Measurements from ENCODE around the gene DNAI4. TPM values are rescaled to one million over a fixed set of nuclear protein-coding genes. Genes with fewer than 3 reads are reported as not detected.
"Not testable (repeated sequence)": the region's sequence is repeated elsewhere in the genome, so short reads cannot be mapped to it uniquely, and the experiment has no call there.

Gene DNAI4, protein sequence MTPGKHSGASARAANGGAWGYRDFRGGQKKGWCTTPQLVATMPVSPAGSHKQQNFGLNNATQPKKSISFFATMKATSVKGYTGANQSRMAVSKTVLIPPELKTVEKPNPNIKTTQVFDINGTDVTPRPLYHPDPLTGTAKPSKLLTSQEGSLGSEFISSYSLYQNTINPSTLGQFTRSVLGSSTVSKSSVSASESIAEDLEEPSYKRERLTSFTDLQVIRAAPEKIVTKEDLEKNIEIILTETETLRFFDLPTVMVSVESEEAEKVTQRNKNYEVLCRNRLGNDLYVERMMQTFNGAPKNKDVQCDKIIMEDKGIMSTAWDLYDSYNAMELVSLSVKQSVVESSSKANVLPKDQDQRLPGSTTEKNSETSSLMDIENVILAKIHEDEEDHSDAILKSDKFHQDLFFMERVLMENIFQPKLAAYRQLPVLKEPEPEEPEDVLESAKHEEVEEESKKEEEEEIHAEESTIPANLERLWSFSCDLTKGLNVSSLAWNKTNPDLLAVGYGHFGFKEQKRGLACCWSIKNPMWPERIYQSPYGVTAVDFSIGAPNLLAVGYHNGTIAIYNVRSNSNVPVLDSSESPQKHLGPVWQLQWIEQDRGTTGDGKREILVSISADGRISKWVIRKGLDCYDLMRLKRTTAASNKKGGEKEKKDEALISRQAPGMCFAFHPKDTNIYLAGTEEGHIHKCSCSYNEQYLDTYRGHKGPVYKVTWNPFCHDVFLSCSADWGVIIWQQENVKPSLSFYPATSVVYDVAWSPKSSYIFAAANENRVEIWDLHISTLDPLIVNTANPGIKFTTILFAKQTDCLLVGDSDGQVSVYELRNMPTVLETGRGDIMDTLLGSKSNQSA
- total RNA-seq, result 1 to 10 TPM; 1.8 to 3.1 TPM

- Mint-ChIP-seq H3K9me3 (no peaks in the 10 kb centered on the region), H3K36me3 (ENCODE audit: insufficient read depth in 2 of 2) (peaks cover 3 to 4% of the 10 kb centered on the region in 2 donors), H3K4me1 (ENCODE audit: low read depth) (peaks cover 53% of the 10 kb centered on the region), H3K27me3 (ENCODE audit: low read depth) (no peaks in the 10 kb centered on the region), H3K4me3 (peak within 1 kb of the TSS; percentile 84 to 95), H3K27ac (peak within 1 kb of the TSS; percentile 92)
- peak; percentile 96 for ATAC-seq (replicated peaks in 1 of 2)
- DNase-seq, result peak; percentile 98 to 99
Observed at GRCh38 chr1:66924756-66925557, at the start of gene DNAI4, which contains the start of gene MIER1. Gene DNAI4 (minus strand): TSS chr1:66924856. CDS start chr1:66924831, 25 bp downstream. Gene MIER1 (plus strand): TSS chr1:66924990. CDS start chr1:66925029, 39 bp downstream.

- peaks cover 5% of the 10 kb centered on the region for H3K4me1 Mint-ChIP-seq (ENCODE audit: low read depth)
- H3K9me3 Mint-ChIP-seq, result no peaks in the 10 kb centered on the region
- H3K27ac Mint-ChIP-seq, result peak overlapping the region; percentile 65
- peaks cover 18 to 52% of the 10 kb centered on the region in 2 donors for H3K36me3 Mint-ChIP-seq (ENCODE audit: insufficient read depth in 2 of 2)
- DNase-seq, result no peak
- no peak overlapping the region for H3K4me3 Mint-ChIP-seq
- no peak for ATAC-seq (replicated peaks in 1 of 2)
- H3K27me3 Mint-ChIP-seq (ENCODE audit: low read depth), result no peaks in the 10 kb centered on the region
Observed at GRCh38 chr1:66968574-66968973, 43.9 kb upstream of the DNAI4 start.

DNA sequence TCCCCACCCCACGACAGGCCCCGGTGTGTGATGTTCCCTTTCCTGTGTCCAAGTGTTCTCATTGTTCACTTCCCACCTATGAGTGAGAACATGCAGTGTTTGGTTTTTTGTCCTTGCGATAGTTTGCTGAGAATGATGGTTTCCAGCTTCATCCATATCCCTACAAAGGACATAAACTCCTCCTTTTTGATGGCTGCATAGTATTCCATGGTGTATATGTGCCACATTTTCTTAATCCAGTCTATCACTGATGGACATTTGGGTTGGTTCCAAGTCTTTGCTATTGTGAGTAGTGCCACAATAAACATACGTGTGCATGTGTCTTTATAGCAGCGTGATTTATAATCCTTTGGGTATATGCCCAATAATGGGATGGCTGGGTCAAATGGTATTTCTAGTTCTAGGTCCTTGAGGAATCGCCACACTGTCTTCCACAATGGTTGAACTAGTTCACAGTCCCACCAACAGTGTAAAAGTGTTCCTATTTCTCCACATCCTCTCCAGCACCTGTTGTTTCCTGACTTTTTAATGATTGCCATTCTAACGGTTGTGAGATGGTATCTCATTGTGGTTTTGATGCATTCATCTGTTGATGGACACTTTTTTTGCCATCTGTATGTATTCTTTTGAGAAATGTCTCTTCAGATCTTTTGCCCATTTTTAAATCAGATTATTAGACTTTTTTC lies 41.7 kb upstream of the DNAI4 start:
- H3K27ac Mint-ChIP-seq, result peak overlapping the region; percentile 72
- not testable (repeated sequence) for H3K4me1 Mint-ChIP-seq (ENCODE audit: low read depth); DNase-seq; ATAC-seq (replicated peaks in 1 of 2); H3K9me3 Mint-ChIP-seq; H3K4me3 Mint-ChIP-seq; H3K27me3 Mint-ChIP-seq (ENCODE audit: low read depth)
- peaks cover 18 to 56% of the 10 kb centered on the region in 2 donors for H3K36me3 Mint-ChIP-seq (ENCODE audit: insufficient read depth in 2 of 2)

- DNase-seq (no peak), ATAC-seq (replicated peaks in 1 of 2) (no peak)
- H3K27me3 Mint-ChIP-seq (ENCODE audit: low read depth), result no peaks in the 10 kb centered on the region
- no peak overlapping the region for H3K27ac Mint-ChIP-seq
- H3K4me1 Mint-ChIP-seq (ENCODE audit: low read depth), result peaks cover 33% of the 10 kb centered on the region
- H3K9me3 Mint-ChIP-seq, result no peaks in the 10 kb centered on the region
- H3K36me3 Mint-ChIP-seq (ENCODE audit: insufficient read depth in 2 of 2), result peaks cover 9 to 38% of the 10 kb centered on the region in 2 donors
- H3K4me3 Mint-ChIP-seq, result no peak overlapping the region
Observed at GRCh38 chr1:66957938-66958337, 33.3 kb upstream of the DNAI4 start.

DNA sequence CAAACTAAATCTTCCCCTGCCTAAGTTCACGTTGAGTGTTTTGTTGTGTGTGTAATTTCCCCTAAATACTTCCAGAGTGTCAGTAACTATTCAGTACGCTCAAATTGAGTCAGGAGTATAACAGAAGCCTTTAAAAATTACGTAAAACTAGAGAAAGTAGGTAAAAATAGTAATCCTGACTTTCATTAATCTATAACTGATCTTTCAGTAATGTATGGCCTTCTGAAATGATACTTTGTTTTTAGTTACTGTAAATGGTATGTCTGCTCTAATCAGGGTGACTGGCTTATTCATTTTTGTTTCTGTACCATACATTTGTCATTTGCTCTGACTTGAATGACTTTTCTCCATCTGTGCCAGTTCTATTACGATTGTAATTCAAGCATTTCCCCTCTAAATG lies 29.6 kb upstream of the DNAI4 start:
- no peaks in the 10 kb centered on the region for H3K27me3 Mint-ChIP-seq (ENCODE audit: low read depth)
- ATAC-seq (replicated peaks in 1 of 2) (peak; percentile 54 to 85), DNase-seq (no peak)
- H3K36me3 Mint-ChIP-seq (ENCODE audit: insufficient read depth in 2 of 2), result peaks cover 10 to 33% of the 10 kb centered on the region in 2 donors
- no peaks in the 10 kb centered on the region for H3K9me3 Mint-ChIP-seq
- H3K4me3 Mint-ChIP-seq, result peak overlapping the region in 1 of 2 donors; percentile 38
- peak overlapping the region; percentile 95 for H3K27ac Mint-ChIP-seq
- peaks cover 28% of the 10 kb centered on the region for H3K4me1 Mint-ChIP-seq (ENCODE audit: low read depth)

GRCh38 chr1:66951513-66951912 lies 26.9 kb upstream of the DNAI4 start:
- Mint-ChIP-seq H3K27me3 (ENCODE audit: low read depth) (no peaks in the 10 kb centered on the region), H3K4me1 (ENCODE audit: low read depth) (peaks cover 30% of the 10 kb centered on the region), H3K4me3 (no peak overlapping the region), H3K36me3 (ENCODE audit: insufficient read depth in 2 of 2) (peaks cover 14 to 38% of the 10 kb centered on the region in 2 donors), H3K9me3 (no peaks in the 10 kb centered on the region), H3K27ac (peak overlapping the region; percentile 77)
- ATAC-seq (replicated peaks in 1 of 2), result no peak
- DNase-seq, result no peak

GRCh38 chr1:66947267-66947666 lies 22.6 kb upstream of the DNAI4 start:
- Mint-ChIP-seq H3K9me3 (no peaks in the 10 kb centered on the region), H3K27ac (peak overlapping the region; percentile 94), H3K4me3 (no peak overlapping the region), H3K4me1 (ENCODE audit: low read depth) (peaks cover 16% of the 10 kb centered on the region), H3K36me3 (ENCODE audit: insufficient read depth in 2 of 2) (peaks cover 17 to 26% of the 10 kb centered on the region in 2 donors), H3K27me3 (ENCODE audit: low read depth) (no peaks in the 10 kb centered on the region)
- ATAC-seq (replicated peaks in 1 of 2) (no peak), DNase-seq (no peak)

DNA sequence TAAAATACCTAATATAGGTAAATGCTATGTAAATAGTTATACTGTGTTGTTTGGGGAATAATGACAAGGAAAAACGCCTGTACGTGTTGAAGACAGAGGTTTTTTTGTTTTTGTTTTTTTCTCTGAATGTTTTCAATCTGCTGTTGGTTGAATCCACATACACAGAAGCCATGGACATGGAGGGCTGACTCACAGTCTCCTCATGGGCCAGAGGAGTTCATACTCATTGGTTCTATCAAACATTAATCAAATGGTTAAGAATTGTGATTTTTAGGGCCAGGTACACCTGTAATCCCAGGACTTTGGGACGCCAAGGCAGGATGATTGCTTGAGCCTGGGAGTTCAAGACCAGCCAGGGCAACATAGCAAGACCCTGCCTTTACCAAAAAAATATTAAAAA lies 20.7 kb upstream of the DNAI4 start:
- no peak overlapping the region for H3K27ac Mint-ChIP-seq
- no peaks in the 10 kb centered on the region for H3K27me3 Mint-ChIP-seq (ENCODE audit: low read depth)
- ATAC-seq (replicated peaks in 1 of 2) (no peak), DNase-seq (no peak)
- H3K36me3 Mint-ChIP-seq (ENCODE audit: insufficient read depth in 2 of 2), result peaks cover 15 to 29% of the 10 kb centered on the region in 2 donors
- no peak overlapping the region for H3K4me3 Mint-ChIP-seq
- peaks cover 30% of the 10 kb centered on the region for H3K4me1 Mint-ChIP-seq (ENCODE audit: low read depth)
- no peaks in the 10 kb centered on the region for H3K9me3 Mint-ChIP-seq

DNA sequence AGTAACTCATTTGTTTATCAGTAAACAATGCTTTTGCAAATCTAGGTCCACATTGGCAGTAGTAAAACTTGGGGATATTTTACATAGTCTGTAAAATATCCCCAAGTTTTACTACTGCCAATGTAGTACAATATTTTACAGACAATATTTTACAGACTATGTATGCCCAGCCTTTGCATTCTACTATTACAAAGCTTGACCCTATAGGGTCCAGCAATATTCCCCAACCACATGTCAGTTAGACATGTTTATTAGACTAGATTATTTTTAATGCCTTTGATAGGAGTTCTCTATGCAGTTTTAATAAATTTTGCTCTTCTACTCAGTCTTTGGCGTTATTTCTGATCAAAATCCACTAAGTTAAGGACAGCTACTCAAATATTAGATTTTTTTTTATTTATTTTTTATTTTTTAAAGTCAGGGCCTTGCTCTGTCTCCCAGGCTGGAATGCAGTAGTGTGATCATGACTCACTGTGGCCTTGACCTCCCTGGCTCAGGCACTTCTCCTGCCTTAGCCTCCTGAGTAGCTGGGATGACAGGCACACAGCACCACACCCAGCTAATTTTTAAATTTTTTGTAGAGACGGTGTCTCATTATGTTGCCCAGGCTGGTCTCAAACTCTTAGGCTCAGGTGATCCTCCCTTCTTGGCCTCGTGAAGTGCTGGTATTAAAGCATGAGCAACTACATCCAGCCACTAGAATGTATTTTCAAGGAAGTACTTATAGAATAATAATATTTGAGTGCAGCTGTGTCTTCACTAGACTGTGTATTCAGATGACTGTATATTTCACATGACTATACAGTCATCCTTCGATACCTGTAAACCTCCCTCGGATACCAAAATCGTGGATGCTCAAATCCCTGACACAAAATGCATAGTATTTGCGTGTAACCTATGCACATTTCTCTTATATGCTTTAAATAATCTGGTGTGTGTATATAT lies 19.9 kb upstream of the DNAI4 start:
- DNase-seq, result no peak
- no peaks in the 10 kb centered on the region for H3K9me3 Mint-ChIP-seq
- H3K27ac Mint-ChIP-seq, result peak overlapping the region; percentile 9
- H3K36me3 Mint-ChIP-seq (ENCODE audit: insufficient read depth in 2 of 2), result peaks cover 15 to 32% of the 10 kb centered on the region in 2 donors
- H3K27me3 Mint-ChIP-seq (ENCODE audit: low read depth), result no peaks in the 10 kb centered on the region
- ATAC-seq (replicated peaks in 1 of 2), result no peak
- H3K4me3 Mint-ChIP-seq, result no peak overlapping the region
- peaks cover 37% of the 10 kb centered on the region for H3K4me1 Mint-ChIP-seq (ENCODE audit: low read depth)

- H3K36me3 Mint-ChIP-seq (ENCODE audit: insufficient read depth in 2 of 2), result peaks cover 15 to 30% of the 10 kb centered on the region in 2 donors
- ATAC-seq (replicated peaks in 1 of 2) (no peak), DNase-seq (no peak)
- H3K4me1 Mint-ChIP-seq (ENCODE audit: low read depth), result peaks cover 48% of the 10 kb centered on the region
- no peaks in the 10 kb centered on the region for H3K27me3 Mint-ChIP-seq (ENCODE audit: low read depth)
- H3K9me3 Mint-ChIP-seq, result no peaks in the 10 kb centered on the region
- no peak overlapping the region for H3K4me3 Mint-ChIP-seq
- peak overlapping the region; percentile 41 for H3K27ac Mint-ChIP-seq
Observed at GRCh38 chr1:66943361-66943969, 18.8 kb upstream of the DNAI4 start.

DNA sequence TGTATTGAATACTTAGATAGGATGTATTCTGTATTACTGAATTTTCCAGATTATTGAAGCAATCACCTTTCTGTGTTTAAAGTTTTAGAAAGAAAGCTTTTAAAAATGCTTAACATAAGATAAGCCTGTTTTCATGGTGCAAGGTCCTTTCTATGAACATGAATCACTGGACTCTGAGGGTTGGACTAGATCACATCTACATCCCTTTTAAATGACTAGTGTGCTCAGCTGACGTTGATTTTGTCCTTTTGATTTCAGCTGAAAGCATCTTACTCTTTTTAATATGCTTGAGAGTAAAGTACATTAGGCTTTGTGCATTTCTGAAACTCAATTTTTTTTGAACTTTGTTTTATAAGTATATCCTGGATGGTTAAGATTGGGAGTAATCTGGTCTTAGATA lies 16.3 kb upstream of the DNAI4 start:
- Mint-ChIP-seq H3K36me3 (ENCODE audit: insufficient read depth in 2 of 2) (peaks cover 5 to 10% of the 10 kb centered on the region in 2 donors), H3K27me3 (ENCODE audit: low read depth) (no peaks in the 10 kb centered on the region), H3K4me1 (ENCODE audit: low read depth) (peaks cover 67% of the 10 kb centered on the region), H3K4me3 (peak overlapping the region in 1 of 2 donors; percentile 22), H3K27ac (peak overlapping the region; percentile 65), H3K9me3 (peaks cover 0 to 1% of the 10 kb centered on the region in 2 donors)
- no peak for DNase-seq
- ATAC-seq (replicated peaks in 1 of 2), result no peak
